ENCODE measurements around the gene MEAK7. TPM values are rescaled to one million over a fixed set of nuclear protein-coding genes. Genes with fewer than 3 reads are reported as not detected.

Gene MEAK7
- total RNA-seq, 4 donors from 2014 or later: 7.9 to 30.5 (median 10.4) TPM

DNA sequence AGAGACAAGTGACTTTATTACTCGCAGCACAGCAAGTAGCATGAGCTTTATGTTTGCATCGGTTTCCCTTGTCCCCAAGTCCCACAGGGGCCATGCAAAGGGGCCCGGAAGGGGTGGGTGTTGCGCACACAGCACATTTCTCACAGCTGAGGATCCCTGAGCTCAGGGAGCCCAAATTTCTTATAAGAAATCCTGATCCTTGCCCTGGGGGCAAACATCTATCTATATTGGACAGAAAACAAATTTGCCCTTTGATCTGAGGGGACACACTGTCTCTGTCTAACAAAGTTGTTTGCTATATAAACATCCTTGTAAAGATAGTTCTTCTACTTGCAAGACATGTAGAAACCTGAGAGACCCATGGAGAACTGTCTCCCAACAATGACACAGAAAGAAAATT is 35.7 kb upstream of the MEAK7 start:
- H3K4me3 ChIP-seq: no peak overlapping the region
- H3K27me3 ChIP-seq: peaks cover 6% of the 10 kb centered on the region
- WGBS, 2 donors (ENCODE audit: low coverage in 1 of 2): 76% methylated on average over 2 of the region's 4 CpGs; no CpG with 5 or more reads in 1 of the 2 donors
- no peaks in the 10 kb centered on the region for H3K36me3 ChIP-seq
- H3K27ac ChIP-seq: no peak overlapping the region
- ATAC-seq: no peak
- TF ChIP-seq, protein P1, sequence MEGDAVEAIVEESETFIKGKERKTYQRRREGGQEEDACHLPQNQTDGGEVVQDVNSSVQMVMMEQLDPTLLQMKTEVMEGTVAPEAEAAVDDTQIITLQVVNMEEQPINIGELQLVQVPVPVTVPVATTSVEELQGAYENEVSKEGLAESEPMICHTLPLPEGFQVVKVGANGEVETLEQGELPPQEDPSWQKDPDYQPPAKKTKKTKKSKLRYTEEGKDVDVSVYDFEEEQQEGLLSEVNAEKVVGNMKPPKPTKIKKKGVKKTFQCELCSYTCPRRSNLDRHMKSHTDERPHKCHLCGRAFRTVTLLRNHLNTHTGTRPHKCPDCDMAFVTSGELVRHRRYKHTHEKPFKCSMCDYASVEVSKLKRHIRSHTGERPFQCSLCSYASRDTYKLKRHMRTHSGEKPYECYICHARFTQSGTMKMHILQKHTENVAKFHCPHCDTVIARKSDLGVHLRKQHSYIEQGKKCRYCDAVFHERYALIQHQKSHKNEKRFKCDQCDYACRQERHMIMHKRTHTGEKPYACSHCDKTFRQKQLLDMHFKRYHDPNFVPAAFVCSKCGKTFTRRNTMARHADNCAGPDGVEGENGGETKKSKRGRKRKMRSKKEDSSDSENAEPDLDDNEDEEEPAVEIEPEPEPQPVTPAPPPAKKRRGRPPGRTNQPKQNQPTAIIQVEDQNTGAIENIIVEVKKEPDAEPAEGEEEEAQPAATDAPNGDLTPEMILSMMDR (IDR thresholded peaks at IDR 0.05): no peak
- TF ChIP-seq POLR2A (IDR thresholded peaks at IDR 0.05) (no peak), POLR2AphosphoS5 (IDR thresholded peaks at IDR 0.05) (no peak)
- H3K4me1 ChIP-seq: no peaks in the 10 kb centered on the region
- H3K9me3 ChIP-seq: no peaks in the 10 kb centered on the region

DNA sequence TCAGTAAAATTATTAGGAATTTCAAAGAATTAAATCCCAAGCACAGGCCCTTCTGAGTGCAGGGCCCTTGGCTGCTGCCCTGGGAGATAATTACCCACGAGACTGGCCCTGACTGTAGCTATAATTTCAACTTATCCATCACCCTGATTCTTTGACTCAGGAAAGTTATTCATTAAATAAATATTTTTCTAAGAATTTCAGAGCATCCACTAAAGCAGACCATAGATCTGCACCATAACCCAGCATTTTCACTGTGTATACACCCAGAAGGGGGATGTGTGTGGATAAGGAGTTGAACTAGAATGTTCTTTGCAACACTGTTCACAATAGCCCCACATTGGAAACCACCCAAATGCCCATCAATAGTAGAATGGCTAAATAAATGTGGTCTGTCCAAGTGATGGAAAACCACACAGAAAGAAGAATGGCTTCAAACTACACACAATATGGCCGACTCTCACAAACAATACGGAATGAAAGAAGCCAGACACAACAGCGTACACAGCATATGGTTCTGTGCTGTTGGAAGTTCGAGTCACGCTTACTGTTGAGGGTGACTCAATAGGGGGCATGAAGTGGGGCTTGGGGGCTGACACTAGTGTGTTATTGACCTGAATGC is 33.9 kb upstream of the MEAK7 start:
- WGBS, 2 donors (ENCODE audit: low coverage in 1 of 2): 96 to 100% methylated on average over 4 to 6 of the region's 6 CpGs
- ATAC-seq: no peak
- no peak overlapping the region for H3K4me3 ChIP-seq
- no peak overlapping the region for H3K27ac ChIP-seq
- H3K36me3 ChIP-seq: no peaks in the 10 kb centered on the region
- peaks cover 0 to 3% (median 0%) of the 10 kb centered on the region in 3 donors for H3K4me1 ChIP-seq
- TF ChIP-seq, protein P1 (IDR thresholded peaks at IDR 0.05): no peak
- TF ChIP-seq POLR2AphosphoS5 (IDR thresholded peaks at IDR 0.05) (no peak), EP300 (IDR thresholded peaks at IDR 0.05) (no peak), POLR2A (IDR thresholded peaks at IDR 0.05) (no peak)
- no peaks in the 10 kb centered on the region for H3K9me3 ChIP-seq
- no peaks in the 10 kb centered on the region for H3K27me3 ChIP-seq

DNA sequence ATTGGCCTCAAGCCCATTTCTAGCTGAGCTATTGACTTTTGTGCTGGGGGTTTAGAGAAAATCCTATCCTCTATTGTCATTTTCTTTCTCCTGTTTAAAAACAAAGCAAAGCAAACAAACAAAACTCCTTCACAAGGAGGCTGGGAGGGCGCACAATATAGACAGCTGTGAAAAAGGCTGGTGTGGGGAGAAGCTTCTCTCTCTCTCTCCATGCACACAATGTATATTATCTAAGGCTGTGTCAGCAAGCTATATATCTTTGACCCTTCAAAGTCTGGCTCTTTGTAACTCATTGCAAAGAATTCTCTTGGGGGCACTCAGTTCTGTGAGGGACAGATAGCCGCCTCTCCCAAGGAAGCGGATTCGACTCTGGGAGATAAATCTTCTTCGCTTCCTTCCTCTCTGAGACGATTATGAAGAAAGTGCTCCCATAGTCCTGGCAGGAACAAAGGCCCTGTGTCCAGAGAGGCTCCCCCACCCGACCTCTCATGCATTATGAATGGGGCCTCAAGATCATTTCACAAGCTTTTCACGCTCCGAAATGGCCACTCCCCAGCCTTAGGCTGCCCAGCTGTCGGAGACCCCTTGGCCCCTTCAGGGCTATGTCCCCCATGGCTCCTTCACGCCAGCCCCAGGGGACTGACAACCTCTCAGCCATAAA is 33.2 kb upstream of the MEAK7 start:
- ATAC-seq: no peak
- no peak overlapping the region for H3K4me3 ChIP-seq
- H3K27me3 ChIP-seq: no peaks in the 10 kb centered on the region
- H3K27ac ChIP-seq: no peak overlapping the region
- peaks cover 0 to 10% (median 6%) of the 10 kb centered on the region in 3 donors for H3K4me1 ChIP-seq
- TF ChIP-seq, protein P1 (IDR thresholded peaks at IDR 0.05): no peak
- TF ChIP-seq POLR2AphosphoS5 (IDR thresholded peaks at IDR 0.05) (no peak), EP300 (IDR thresholded peaks at IDR 0.05) (no peak), POLR2A (IDR thresholded peaks at IDR 0.05) (no peak)
- H3K36me3 ChIP-seq: no peaks in the 10 kb centered on the region
- 95 to 100% methylated on average over 1 to 5 of the region's 11 CpGs for WGBS, 2 donors (ENCODE audit: low coverage in 1 of 2)
- no peaks in the 10 kb centered on the region for H3K9me3 ChIP-seq

DNA sequence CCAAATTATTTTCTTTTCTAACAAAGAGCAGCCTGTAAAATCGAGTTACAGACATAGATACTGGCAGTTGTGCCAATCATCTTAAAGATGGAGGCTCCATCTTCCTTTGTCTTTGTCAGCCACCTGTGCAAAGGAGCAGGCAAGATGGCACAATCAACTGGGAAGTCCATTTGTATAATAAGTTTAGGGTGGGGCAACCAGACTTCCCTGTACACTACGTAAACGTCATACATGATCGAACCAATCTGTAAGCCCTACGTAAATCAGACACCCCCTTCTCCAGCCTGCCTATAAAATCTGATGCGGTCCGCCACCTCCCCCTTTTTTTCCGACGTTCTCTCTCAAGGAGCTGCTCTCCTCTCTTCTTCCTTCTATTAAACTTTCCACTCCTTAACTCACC is 31.4 kb upstream of the MEAK7 start:
- Histone ChIP-seq H3K4me3 (no peak overlapping the region), H3K4me1 (peaks cover 3 to 26% (median 19%) of the 10 kb centered on the region in 3 donors), H3K27me3 (no peaks in the 10 kb centered on the region), H3K36me3 (no peaks in the 10 kb centered on the region), H3K27ac (no peak overlapping the region), H3K9me3 (no peaks in the 10 kb centered on the region)
- no peak for ATAC-seq
- 88 to 93% methylated on average over 6 to 9 of the region's 9 CpGs for WGBS, 2 donors (ENCODE audit: low coverage in 1 of 2)
- no peak for TF ChIP-seq EP300 (IDR thresholded peaks at IDR 0.05)
- TF ChIP-seq, protein P1 (IDR thresholded peaks at IDR 0.05): no peak
- no peak for TF ChIP-seq POLR2AphosphoS5 (IDR thresholded peaks at IDR 0.05)

DNA sequence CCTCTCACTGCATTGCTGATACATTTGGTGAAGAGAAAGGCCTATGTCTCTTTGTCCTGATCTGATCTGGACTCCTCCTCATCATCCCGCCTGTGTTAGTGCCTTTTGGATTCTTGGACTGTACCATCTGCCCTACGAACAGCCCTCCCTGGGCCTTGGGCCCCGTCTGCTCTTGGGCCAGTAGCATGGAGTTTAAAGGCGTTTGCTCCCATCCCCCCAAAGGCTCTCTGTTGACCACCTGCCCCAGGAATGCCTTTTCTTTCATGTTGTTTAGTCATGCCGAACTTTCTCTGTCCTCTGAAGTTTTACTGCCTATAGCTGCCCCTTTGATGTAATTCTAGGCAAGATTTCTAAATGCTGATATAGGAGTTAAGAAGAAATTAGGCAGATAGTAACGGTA is 30.9 kb upstream of the MEAK7 start:
- no peak for ATAC-seq

More for the DNA sequence above, 30.9 kb upstream of the MEAK7 start:
- H3K4me1 ChIP-seq: peaks cover 3 to 26% (median 19%) of the 10 kb centered on the region in 3 donors
- no peak overlapping the region for H3K27ac ChIP-seq
- WGBS, 2 donors (ENCODE audit: low coverage in 1 of 2): 60 to 73% methylated on average over 1 to 6 of the region's 6 CpGs
- H3K4me3 ChIP-seq: no peak overlapping the region
- no peaks in the 10 kb centered on the region for H3K27me3 ChIP-seq
- TF ChIP-seq POLR2AphosphoS5 (IDR thresholded peaks at IDR 0.05): no peak
- TF ChIP-seq, protein P1 (IDR thresholded peaks at IDR 0.05): no peak
- no peak for TF ChIP-seq POLR2A (IDR thresholded peaks at IDR 0.05)
- TF ChIP-seq EP300 (IDR thresholded peaks at IDR 0.05): no peak
- H3K36me3 ChIP-seq: no peaks in the 10 kb centered on the region
- H3K9me3 ChIP-seq: no peaks in the 10 kb centered on the region
